Measurements from ENCODE around the gene PDZRN4. TPM values are rescaled to one million over a fixed set of nuclear protein-coding genes. Genes with fewer than 3 reads are reported as not detected.

PDZRN4 gene
- total and polyA plus RNA-seq, 2 experiments from 2014 or later = 0.90 TPM; not detected in 1

DNA sequence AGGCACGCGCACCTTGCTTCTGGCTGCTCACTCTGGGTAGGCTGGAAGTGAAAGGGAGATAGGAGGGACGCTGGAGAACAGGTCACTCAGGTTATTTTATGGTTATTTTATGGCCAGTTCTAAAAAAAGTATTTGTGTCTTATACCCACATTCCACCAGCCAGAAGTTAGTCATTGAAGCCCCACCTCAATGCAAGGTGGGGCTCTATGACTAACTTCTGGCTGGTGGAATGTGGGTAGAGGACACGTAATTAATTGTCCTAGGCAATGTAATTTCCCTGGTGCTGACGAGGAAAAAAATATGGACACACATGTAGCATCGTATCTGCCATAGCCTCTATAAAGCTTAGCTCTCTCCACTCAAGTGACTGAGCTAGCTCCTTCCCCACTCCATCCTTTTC lies 104.9 kb downstream of the PDZRN4 start (continued):
- no peak for TF ChIP-seq EZH2phosphoT487 (IDR thresholded peaks at IDR 0.05; ENCODE audit: unreplicated experiment)
- no peak for TF ChIP-seq JUNB (IDR thresholded peaks at IDR 0.05; ENCODE audit: unreplicated experiment)

DNA sequence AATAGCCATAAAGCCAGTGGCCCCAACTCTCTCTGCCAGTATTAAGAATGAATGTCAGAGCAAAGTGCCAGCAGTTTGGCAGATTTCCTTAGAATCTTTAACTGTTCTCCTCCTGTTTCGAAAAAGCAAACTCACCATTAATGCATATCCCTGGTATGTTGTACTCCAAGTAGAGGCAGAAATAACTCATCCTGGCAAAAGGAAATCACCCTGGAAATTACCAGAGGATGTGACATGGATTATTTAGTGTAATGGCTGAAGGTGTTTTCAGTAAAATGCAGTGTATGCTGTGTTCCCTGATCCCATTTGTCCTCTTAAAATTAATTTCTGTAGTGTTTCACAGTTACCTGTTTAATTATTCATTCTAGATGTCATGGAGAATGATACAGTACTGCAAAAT lies 105.3 kb downstream of the PDZRN4 start:
- H3K27ac ChIP-seq (ENCODE audit: low read depth) = no peak overlapping the region
- TF ChIP-seq CREB1 (CRISPR knock-in tag; IDR thresholded peaks at IDR 0.05; ENCODE audit: low read depth) = no peak
- TF ChIP-seq POLR2AphosphoS5 (IDR thresholded peaks at IDR 0.05; ENCODE audit: low read depth) = no peak
- no peak for TF ChIP-seq STAT1 (IDR thresholded peaks at IDR 0.05; ENCODE audit: unreplicated experiment)
- TF ChIP-seq EZH2 (IDR thresholded peaks at IDR 0.05; ENCODE audit: low read depth, unreplicated experiment) = no peak
- TF ChIP-seq JUNB (IDR thresholded peaks at IDR 0.05; ENCODE audit: unreplicated experiment) = no peak
- TF ChIP-seq, protein P1, sequence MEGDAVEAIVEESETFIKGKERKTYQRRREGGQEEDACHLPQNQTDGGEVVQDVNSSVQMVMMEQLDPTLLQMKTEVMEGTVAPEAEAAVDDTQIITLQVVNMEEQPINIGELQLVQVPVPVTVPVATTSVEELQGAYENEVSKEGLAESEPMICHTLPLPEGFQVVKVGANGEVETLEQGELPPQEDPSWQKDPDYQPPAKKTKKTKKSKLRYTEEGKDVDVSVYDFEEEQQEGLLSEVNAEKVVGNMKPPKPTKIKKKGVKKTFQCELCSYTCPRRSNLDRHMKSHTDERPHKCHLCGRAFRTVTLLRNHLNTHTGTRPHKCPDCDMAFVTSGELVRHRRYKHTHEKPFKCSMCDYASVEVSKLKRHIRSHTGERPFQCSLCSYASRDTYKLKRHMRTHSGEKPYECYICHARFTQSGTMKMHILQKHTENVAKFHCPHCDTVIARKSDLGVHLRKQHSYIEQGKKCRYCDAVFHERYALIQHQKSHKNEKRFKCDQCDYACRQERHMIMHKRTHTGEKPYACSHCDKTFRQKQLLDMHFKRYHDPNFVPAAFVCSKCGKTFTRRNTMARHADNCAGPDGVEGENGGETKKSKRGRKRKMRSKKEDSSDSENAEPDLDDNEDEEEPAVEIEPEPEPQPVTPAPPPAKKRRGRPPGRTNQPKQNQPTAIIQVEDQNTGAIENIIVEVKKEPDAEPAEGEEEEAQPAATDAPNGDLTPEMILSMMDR (conservative IDR thresholded peaks at IDR 0.05; ENCODE audit: low read depth in 2 of 2) = no peak
- no peak for TF ChIP-seq ZNF331 (CRISPR knock-in tag; IDR thresholded peaks at IDR 0.05; ENCODE audit: low read depth)
- TF ChIP-seq, protein P2, sequence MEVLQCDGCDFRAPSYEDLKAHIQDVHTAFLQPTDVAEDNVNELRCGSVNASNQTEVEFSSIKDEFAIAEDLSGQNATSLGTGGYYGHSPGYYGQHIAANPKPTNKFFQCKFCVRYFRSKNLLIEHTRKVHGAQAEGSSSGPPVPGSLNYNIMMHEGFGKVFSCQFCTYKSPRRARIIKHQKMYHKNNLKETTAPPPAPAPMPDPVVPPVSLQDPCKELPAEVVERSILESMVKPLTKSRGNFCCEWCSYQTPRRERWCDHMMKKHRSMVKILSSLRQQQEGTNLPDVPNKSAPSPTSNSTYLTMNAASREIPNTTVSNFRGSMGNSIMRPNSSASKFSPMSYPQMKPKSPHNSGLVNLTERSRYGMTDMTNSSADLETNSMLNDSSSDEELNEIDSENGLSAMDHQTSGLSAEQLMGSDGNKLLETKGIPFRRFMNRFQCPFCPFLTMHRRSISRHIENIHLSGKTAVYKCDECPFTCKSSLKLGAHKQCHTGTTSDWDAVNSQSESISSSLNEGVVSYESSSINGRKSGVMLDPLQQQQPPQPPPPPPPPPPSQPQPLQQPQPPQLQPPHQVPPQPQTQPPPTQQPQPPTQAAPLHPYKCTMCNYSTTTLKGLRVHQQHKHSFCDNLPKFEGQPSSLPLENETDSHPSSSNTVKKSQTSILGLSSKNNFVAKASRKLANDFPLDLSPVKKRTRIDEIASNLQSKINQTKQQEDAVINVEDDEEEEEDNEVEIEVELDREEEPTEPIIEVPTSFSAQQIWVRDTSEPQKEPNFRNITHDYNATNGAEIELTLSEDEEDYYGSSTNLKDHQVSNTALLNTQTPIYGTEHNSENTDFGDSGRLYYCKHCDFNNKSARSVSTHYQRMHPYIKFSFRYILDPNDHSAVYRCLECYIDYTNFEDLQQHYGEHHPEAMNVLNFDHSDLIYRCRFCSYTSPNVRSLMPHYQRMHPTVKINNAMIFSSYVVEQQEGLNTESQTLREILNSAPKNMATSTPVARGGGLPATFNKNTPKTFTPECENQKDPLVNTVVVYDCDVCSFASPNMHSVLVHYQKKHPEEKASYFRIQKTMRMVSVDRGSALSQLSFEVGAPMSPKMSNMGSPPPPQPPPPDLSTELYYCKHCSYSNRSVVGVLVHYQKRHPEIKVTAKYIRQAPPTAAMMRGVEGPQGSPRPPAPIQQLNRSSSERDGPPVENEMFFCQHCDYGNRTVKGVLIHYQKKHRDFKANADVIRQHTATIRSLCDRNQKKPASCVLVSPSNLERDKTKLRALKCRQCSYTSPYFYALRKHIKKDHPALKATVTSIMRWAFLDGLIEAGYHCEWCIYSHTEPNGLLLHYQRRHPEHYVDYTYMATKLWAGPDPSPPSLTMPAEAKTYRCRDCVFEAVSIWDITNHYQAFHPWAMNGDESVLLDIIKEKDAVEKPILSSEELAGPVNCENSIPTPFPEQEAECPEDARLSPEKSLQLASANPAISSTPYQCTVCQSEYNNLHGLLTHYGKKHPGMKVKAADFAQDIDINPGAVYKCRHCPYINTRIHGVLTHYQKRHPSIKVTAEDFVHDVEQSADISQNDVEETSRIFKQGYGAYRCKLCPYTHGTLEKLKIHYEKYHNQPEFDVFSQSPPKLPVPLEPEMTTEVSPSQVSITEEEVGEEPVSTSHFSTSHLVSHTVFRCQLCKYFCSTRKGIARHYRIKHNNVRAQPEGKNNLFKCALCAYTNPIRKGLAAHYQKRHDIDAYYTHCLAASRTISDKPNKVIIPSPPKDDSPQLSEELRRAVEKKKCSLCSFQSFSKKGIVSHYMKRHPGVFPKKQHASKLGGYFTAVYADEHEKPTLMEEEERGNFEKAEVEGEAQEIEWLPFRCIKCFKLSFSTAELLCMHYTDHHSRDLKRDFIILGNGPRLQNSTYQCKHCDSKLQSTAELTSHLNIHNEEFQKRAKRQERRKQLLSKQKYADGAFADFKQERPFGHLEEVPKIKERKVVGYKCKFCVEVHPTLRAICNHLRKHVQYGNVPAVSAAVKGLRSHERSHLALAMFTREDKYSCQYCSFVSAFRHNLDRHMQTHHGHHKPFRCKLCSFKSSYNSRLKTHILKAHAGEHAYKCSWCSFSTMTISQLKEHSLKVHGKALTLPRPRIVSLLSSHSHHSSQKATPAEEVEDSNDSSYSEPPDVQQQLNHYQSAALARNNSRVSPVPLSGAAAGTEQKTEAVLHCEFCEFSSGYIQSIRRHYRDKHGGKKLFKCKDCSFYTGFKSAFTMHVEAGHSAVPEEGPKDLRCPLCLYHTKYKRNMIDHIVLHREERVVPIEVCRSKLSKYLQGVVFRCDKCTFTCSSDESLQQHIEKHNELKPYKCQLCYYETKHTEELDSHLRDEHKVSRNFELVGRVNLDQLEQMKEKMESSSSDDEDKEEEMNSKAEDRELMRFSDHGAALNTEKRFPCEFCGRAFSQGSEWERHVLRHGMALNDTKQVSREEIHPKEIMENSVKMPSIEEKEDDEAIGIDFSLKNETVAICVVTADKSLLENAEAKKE (CRISPR knock-in tag; IDR thresholded peaks at IDR 0.05) = no peak
- TF ChIP-seq ZNF114 (CRISPR knock-in tag; IDR thresholded peaks at IDR 0.05) = no peak
- no peak for TF ChIP-seq NANOG (IDR thresholded peaks at IDR 0.05; ENCODE audit: borderline replicate concordance)
- TF ChIP-seq, protein P3, sequence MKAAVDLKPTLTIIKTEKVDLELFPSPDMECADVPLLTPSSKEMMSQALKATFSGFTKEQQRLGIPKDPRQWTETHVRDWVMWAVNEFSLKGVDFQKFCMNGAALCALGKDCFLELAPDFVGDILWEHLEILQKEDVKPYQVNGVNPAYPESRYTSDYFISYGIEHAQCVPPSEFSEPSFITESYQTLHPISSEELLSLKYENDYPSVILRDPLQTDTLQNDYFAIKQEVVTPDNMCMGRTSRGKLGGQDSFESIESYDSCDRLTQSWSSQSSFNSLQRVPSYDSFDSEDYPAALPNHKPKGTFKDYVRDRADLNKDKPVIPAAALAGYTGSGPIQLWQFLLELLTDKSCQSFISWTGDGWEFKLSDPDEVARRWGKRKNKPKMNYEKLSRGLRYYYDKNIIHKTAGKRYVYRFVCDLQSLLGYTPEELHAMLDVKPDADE (IDR thresholded peaks at IDR 0.05) = no peak
- no peak for TF ChIP-seq EZH2phosphoT487 (IDR thresholded peaks at IDR 0.05; ENCODE audit: unreplicated experiment)
- TF ChIP-seq, protein P4, sequence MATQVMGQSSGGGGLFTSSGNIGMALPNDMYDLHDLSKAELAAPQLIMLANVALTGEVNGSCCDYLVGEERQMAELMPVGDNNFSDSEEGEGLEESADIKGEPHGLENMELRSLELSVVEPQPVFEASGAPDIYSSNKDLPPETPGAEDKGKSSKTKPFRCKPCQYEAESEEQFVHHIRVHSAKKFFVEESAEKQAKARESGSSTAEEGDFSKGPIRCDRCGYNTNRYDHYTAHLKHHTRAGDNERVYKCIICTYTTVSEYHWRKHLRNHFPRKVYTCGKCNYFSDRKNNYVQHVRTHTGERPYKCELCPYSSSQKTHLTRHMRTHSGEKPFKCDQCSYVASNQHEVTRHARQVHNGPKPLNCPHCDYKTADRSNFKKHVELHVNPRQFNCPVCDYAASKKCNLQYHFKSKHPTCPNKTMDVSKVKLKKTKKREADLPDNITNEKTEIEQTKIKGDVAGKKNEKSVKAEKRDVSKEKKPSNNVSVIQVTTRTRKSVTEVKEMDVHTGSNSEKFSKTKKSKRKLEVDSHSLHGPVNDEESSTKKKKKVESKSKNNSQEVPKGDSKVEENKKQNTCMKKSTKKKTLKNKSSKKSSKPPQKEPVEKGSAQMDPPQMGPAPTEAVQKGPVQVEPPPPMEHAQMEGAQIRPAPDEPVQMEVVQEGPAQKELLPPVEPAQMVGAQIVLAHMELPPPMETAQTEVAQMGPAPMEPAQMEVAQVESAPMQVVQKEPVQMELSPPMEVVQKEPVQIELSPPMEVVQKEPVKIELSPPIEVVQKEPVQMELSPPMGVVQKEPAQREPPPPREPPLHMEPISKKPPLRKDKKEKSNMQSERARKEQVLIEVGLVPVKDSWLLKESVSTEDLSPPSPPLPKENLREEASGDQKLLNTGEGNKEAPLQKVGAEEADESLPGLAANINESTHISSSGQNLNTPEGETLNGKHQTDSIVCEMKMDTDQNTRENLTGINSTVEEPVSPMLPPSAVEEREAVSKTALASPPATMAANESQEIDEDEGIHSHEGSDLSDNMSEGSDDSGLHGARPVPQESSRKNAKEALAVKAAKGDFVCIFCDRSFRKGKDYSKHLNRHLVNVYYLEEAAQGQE (IDR thresholded peaks at IDR 0.05; ENCODE audit: unreplicated experiment) = no peak
- H3K4me3 Mint-ChIP-seq = no peak overlapping the region
- no peak overlapping the region for H3K27ac Mint-ChIP-seq
- no peak overlapping the region for H3K4me2 ChIP-seq
- ATAC-seq (no peak), DNase-seq (ENCODE audit: low spot score) (no peak)
- H3K27me3 Mint-ChIP-seq (ENCODE audit: insufficient read depth, low read depth, poor library complexity) = no peaks in the 10 kb centered on the region
- H3K79me2 ChIP-seq (replicated peaks; ENCODE audit: insufficient read depth) = no peaks in the 10 kb centered on the region
- H3K27me3 ChIP-seq (ENCODE audit: insufficient read depth) = no peaks in the 10 kb centered on the region
- H4K20me1 ChIP-seq (replicated peaks; ENCODE audit: insufficient read depth) = no peaks in the 10 kb centered on the region
- no peak overlapping the region for H3K4me3 ChIP-seq
- H3K36me3 ChIP-seq (ENCODE audit: insufficient read depth) = no peaks in the 10 kb centered on the region
- no peaks in the 10 kb centered on the region for H3F3A ChIP-seq (replicated peaks; ENCODE audit: low read depth)
- H3K36me3 Mint-ChIP-seq (ENCODE audit: low read depth) = no peaks in the 10 kb centered on the region
- no peak overlapping the region for H2AFZ ChIP-seq
- no peaks in the 10 kb centered on the region for H3K9me2 ChIP-seq (ENCODE audit: insufficient read depth)
- H3K4me1 Mint-ChIP-seq = no peaks in the 10 kb centered on the region; the same call in 2 of the 3 replicates
- H3K4me1 ChIP-seq (ENCODE audit: insufficient read depth) = no peaks in the 10 kb centered on the region
- no peaks in the 10 kb centered on the region for H3K9me3 Mint-ChIP-seq
